GM19395 (cell line): Measurements from ENCODE around the gene ZNF783.
"Not testable (repeated sequence)": the region's sequence is repeated elsewhere in the genome, so short reads cannot be mapped to it uniquely, and the experiment has no call there.

ENCODE experiments used
- ATAC-seq: cut with Tn5 transposase; IDR thresholded peaks from one replicate; pipeline ENCODE4 v1.9.1; 2021; ENCODE audit warnings: mild to moderate bottlenecking, moderate library complexity; ENCODE audit not compliant: unreplicated experiment

Gene ZNF783

DNA sequence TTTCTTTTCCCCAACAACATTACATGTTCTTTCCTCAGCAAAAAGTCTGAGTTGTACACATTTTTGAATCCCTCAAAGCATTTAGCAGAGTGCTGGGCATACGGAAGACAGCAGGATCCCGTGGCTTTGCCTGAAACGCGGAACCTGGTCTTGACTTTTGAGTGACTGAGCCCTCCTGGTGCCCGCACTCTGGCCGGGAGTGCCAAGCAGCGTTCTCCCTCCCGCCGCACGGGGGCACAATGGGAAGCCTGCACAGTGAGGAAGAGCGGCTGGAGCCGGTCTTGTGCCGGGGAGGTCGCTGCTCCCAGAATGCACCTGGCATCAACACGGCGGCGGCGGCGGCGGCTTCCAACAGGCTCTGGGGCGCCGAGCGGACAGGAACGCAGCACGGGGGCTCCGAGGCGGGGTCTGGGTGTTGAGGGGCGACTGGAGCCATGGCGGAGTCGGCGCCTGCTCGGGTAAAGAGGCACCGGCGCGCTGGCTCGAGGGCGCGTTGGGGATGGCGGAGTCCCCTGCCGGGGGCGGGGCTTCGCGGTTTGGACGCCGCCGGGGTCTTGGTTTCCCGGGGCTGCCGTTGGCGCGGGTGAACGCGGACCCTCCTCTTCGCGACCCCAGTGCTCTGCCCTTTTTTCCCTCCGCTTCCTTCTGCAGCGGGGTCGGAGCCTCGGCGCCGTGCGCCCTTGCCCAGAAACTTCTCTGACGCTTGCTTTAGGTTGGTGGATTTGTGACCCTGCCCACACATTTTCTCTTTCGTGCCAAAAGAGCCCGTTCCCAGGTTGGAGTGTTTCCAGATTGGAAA lies 22.5 kb upstream of the ZNF783 start, which contains the start of gene ZNF212:
Gene ZNF212 (plus strand): TSS at position 307 of the 799 bp plus-strand sequence. CDS start 128 bp downstream, at position 435.
- peak; percentile 99 for ATAC-seq

DNA sequence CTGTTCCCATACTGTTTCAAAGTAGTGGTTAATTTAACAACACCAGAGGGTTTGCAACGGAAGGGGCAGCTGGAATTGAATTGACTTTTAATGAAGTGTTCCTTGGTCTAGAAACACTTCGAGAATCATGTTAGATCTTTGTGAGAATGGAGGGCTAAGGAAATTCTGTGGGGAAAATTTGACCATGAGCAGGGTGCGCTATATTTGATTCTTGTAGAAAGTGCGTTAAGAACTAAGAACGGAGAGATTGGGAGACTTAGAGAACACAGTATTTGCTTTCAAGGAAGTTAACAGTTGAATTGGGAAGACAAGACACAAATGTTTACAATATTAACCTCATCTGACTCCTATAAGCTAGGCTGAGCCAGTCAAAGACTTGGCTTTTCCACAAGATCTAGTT lies 21.4 kb upstream of the ZNF783 start:
- no peak for ATAC-seq

DNA sequence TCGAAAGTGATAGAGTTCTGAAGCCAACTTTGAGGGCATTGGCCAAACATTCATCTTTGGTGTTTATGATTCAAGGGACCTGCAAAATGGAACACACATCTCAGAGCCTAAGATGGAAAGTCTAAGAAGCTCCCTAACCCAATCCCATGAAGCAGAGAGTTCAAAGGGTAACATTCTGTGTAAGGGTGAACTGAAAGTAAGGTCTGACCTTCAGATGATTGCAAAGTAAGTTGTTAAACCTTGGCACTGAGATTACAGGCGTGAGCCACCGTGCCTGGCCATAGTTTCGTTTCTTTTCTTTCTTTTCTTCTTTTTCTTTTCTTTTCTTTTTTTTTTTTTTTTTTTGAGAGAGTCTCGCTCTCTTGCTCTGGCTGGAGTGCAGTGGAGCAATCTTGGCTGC lies 20.3 kb upstream of the ZNF783 start:
- ATAC-seq = no peak

DNA sequence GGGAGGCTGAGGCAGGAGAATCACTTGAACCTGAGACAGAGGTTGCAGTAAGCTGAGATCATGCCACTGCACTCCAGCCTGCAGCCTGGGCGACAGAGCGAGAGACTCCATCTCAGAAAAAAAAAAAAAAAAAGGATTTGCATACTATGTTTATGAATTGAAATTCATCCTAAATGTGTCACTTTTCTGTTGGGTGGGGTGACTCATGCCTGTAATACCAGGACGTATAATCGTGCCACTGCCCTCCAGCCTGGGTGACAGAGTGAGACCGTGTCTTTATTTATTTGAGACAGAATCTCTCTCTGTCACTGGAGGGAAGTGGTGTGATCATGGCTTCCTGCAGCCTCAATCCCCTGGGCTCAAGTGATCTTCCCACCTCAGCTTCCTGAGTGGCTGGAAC lies 16.8 kb upstream of the ZNF783 start:
- ATAC-seq = no peak

DNA sequence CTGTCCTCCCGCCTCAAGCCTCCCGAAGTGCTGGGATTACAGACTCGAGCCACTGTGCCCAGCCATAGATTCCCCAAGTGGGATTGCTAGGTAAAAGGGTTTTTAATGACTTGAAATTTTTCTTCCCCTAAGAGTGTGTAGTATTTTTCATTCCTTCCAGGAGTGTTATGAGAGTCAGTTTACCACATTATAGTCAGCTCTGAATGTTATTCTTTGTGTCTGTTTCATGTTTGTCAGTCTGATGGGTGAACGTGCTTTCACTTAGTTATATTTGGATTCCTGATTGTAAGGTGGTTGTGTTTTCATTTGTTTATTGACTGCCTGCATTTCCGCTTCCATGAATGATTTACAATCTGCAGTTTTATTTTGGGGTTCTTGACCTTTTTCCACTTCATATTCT lies 16.3 kb upstream of the ZNF783 start:
- no peak for ATAC-seq

DNA sequence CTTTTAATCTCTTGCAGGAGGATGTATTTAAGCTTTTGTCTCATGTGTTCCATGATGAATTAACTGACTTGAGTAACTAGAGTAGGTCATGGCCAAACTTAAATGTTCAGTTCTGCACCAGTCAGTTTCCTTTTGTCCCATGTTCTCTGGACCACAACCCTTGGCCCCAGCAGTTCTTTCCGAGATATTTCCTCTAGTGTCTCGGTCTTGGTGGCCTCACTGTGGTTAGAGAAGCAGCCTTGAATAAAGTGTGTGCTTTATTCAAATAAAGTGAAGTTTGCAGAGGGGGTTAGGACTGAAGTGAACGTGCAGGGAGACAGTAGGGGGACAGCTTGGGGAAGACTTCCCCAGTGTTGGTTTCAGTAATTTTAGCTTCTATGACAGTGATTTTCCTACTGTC lies 13.2 kb upstream of the ZNF783 start:
- ATAC-seq = peak; percentile 52

DNA sequence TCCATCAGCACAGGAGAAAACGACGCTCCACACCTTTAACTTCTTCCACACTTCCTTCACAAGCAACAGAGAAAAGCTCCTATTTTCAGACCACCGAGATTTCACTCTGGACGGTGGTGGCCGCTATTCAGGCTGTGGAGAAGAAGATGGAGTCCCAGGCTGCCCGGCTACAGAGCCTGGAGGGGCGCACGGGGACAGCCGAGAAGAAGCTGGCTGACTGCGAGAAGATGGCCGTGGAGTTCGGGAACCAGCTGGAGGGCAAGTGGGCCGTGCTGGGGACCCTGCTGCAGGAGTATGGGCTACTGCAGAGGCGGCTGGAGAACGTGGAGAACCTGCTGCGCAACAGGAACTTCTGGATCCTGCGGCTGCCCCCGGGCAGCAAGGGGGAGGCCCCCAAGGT lies 11.8 kb upstream of the ZNF783 start:
- not testable (repeated sequence) for ATAC-seq

DNA sequence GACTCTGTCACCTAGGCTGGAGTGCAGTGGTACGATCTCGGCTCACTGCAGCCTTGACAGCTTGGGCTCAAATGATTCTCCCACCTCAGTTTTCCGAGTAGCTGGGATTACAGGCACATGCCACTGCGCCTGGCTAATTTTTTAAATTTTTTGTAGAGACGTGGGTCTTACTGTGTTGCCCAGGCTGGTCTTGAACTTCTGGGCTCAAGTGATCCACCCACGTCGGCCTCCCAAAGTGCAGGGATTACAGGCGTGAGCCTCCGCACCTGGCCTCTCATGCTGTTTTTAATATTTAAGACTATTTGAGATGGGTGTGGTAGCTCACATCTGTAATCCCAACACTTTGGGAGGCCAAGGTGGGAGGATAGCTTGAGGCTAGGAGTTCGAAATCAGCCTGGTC lies 10.5 kb upstream of the ZNF783 start:
- not testable (repeated sequence) for ATAC-seq

DNA sequence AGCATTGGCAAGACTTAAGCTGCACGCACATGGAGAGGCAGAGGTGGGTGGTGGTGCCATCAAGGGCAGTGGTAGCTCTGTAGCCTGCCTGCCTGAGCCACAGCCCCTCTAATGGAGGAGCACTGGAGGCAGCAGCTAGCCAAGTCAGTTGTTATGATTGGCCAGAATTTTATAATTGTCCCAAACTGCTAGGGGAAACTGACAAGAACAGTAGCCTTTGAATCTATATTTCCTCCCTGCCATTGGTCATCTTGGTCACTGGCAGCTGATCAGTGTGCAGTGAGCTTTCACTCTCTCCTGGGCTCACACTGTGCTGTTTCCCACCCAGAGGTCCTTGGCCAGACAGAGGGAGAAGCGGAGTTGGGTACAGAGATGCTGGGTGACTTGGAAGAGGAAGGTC lies 9.6 kb upstream of the ZNF783 start:
- no peak for ATAC-seq

DNA sequence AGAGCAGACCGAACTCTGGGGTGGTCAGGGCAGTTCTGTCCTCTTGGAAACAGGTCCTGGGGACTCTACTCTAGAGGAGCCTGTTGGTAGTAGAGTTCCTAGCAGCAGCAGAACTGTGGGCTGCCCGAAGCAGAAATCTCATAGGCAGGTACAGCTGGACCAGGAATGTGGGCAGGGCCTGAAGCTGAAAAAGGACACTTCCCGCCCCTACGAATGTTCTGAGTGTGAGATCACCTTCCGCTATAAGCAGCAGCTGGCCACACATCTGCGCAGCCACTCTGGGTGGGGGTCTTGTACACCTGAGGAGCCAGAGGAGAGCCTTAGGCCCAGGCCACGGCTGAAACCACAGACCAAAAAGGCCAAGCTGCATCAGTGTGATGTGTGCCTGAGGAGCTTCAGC lies 8.3 kb upstream of the ZNF783 start:
- no peak for ATAC-seq

DNA sequence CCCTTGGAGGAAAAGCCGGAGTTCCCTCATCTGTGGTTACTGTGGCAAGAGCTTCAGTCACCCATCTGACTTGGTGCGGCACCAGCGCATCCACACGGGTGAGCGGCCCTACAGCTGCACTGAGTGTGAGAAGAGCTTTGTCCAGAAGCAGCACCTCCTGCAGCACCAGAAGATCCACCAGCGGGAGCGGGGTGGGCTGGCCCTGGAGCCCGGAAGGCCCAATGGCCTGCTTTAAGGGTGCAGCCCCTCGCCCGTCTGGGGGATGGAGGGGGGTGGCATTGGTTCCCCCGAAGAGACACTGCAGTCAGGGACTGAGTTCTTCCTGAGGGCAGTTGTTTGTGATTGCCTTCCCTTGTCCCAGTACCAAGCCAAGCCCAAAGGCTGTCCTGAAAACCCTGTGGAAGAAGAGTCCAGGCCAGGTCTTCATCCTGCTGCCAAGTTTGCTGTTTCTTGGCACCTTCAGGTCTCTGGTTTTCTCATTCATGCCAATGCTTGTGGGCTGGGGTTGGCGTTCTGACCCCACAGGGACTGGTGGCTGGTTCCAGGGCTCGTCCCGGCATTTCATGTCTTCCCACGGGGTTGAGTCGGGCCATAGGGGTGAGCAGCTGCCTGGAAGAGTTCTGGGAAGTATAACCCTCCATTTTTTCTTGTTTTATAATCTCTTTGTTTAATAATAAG lies 7.7 kb upstream of the ZNF783 start:
- ATAC-seq = no peak

DNA sequence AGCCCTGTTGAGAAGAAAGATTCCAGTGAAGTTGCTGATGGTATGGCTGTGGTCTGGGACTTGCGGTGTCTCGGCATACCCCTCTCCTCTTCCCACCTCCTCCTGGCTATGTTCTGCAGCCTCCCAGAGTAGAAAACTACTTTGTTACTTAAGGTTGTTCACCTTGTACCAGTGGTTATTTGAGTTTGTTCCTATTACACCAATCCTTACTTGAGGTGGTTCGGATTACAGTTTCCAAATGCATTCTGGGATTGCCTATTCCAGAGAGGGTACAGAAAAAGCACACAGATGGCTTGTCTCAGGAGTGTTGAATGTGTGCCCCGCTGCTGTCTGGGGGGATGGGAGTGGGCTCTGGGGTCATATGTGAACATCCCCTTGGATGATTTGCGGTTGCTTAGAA lies 6.8 kb upstream of the ZNF783 start:
- ATAC-seq = no peak

DNA sequence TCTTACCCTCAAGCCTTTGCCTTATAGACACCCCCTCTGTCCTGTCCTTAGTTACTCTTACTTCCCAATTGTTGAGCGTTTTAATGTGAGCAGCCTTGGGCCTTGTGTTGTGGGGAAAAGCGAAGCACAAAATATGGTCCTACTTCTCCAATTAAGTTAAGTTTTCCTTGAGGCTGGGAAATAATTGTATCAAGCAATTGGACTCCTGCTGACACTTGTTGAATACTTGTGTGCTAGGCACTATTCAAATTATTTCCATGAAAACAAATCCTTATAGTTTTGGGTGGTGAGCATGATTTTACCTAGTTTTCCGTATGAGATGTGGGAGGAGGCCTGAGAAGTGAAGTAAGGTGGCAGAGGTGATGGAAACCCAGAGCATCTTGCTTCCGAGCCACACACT lies 5.4 kb upstream of the ZNF783 start:
- no peak for ATAC-seq

DNA sequence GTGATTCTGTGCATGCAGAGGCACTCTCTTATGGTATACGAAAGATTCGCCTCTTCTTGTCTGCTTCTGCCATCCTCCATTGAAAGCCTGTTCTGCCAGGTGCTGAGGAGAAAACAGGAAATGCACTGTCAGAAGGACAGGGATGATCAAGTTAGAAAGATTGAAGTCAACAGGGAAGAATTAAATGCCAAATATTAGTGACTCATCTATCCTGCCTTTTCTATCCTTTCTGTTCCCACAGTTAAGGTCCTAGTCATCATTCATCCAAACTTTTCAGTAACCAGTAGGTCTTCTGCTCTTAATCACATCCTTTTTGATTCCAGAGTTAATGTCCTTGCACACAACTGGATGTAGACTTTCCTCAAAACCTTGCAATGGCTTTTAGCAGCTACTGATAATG lies 4.8 kb upstream of the ZNF783 start:
- no peak for ATAC-seq

DNA sequence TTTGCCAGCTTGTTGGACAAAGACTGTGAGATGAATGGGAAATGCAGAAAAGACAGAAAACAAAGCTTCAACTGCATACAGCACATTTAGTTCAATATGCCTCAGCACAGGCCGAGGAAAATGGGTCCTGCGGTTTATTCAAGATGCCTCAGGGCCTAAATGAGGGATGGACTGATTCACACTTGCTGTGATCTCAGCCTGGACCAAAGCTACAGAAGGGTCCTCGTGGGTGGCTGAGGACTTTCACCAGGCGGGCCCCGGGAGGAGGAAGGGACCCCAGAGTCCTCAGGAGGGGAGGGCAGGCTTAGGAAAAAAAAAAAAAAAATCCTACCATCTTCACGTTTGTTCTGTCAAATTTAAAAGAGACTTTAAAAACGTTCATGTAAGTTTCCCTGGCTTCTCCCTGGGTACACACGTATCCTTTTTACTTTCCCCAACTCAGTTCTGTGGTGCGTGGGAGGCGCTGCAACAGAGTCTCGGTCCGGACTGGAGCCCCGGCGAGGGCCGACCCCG lies 624 bp upstream of the ZNF783 start:
- peak; percentile 15 for ATAC-seq

DNA sequence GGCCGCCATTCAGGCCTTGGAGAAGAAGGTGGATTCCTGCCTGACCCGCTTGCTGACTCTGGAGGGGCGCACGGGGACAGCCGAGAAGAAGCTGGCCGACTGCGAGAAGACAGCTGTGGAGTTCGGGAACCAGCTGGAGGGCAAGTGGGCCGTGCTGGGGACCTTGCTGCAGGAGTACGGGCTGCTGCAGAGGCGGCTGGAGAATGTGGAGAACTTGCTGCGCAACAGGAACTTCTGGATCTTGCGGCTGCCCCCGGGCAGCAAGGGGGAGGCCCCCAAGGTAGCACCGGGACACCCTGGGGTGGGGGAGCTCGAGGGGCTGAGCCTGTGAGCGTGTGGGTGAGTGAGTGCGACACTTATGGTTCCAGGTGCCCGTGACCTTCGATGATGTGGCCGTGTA lies 4.5 kb downstream of the ZNF783 start:
- ATAC-seq = no peak

DNA sequence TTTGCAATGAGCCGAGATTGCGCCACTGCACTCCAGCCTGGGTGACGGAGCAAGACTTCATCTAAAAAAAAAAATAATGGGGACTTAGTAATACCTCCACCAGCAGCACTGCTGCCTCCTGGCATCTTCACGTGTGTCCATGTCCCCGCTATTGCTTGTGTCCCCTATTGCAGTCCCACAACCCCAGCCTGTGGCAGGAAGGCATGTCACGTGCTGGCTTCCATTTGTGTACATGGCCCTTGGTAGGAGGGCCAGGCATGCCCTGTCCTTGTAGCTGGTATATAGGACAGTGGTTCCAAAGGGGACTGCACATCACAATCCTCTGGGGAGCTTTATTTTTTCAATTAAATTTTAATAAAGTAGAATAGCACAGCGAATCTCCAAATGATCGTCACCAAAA lies 5.7 kb downstream of the ZNF783 start:
- ATAC-seq = no peak

DNA sequence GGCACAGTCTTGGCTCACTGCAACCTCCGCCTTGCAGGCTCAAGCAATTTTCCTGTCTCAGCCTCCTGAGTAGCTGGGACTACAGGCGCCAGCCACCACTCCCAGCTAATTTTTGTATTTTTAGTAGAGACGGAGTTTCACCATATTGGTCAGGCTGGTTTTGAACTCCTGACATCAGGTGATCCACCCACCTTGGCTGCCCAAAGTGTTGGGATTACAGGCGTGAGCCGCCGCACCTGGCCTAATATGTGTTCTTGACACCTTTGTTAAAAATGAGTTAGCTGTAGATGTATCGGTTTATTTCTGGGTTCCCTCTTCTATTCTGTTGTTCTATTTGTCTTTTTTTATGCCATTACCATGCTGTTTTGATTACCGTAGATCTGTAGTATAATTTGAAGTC lies 12.4 kb downstream of the ZNF783 start:
- ATAC-seq = not testable (repeated sequence)

DNA sequence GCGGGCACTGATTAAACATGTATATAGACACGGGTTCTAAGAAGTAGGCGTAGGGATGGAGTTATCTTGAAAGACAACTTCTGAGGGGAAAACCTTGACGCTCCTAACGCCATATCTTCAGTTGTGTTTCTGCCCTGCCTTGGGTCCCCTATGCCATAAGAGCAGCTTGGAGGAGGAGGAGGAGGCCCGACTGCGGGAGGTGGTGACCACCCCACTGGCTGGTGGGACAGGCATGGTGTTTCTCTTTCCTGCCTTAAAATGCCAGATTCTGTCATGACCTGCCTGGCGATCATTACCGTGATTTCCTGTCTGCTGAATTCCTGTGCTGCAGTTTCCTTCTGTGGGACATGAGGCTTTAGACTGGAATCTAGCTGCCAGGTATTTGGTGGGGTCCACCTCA lies 15.9 kb downstream of the ZNF783 start:
- no peak for ATAC-seq

DNA sequence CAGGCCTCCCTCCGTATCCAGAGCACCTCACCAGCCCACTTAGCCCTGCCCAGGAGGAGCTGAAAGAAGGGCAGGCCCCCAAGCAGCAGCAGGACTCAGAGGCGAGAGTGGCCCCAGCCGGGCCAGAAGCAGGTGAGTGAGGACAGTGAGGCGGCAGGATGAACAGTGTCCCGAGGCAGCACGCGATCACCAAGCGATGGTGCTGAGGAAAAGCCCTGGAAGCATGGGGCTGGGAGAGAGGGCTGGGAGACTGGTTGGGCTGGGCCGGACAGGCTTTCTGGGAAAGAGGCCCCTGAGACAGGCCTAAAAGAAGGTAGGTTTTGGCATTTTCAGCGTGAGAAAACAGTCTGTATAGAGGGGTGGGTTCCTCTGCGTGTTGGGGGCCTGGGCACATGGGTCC lies 16.4 kb downstream of the ZNF783 start:
- no peak for ATAC-seq

DNA sequence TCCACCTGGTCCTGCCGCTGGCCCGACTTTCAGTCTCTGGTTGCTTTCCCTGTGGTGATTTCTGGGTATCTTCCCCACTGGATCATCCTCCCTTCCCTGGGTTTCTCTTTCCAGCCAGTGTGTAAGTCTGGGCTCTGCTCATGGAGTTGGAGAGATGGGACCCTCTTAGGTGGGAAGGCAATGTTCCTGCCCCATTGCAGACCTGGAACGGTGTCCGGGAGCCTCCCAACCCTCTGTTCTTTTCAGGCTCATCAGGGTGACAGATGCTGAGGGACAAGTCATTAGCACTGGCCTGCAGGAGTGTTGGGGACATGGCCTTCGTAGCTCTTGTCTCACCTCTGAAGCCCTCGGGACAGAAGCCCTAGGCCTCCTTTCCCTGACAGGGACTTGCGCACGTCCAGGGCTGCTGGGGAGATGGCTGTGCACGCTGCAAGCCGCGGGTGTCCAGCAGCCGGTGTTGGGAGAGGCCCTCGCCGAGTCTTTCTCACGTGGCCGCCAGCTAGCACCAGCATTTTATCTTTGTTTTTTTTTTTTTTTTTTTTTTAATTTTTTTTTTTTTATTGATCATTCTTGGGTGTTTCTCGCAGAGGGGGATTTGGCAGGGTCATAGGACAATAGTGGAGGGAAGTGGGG lies 17.2 kb downstream of the ZNF783 start:
- ATAC-seq = no peak

DNA sequence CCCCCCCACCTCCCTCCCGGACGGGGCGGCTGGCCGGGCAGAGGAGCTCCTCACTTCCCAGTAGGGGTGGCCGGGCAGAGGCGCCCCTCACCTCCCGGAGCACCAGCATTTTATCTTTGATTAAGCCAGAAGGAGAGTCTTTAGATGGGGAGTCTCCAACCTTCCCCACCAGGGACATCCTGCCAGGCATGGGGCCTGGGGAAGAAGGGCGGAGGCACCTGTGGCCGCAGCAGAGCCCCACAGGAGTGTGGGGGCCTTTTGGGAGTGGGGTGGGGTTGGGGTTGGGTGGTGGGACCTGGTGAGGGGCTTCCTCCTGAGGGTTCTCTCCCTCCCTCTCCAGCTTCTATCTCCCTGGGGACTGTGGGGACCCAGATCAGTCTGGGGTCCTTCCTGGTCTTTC lies 18.2 kb downstream of the ZNF783 start:
- ATAC-seq = no peak
